ENCODE data around the gene TIMM21.
A peak's percentile ranks its signal among the peaks of the same experiment; 100 is the strongest.

Gene TIMM21, protein sequence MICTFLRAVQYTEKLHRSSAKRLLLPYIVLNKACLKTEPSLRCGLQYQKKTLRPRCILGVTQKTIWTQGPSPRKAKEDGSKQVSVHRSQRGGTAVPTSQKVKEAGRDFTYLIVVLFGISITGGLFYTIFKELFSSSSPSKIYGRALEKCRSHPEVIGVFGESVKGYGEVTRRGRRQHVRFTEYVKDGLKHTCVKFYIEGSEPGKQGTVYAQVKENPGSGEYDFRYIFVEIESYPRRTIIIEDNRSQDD

GRCh38 chr18:74147779-74148542 lies at the start of gene TIMM21, which contains the start of gene FBXO15:
TSS of gene TIMM21 (plus strand) at chr18:74148523. CDS start at chr18:74148809, 286 bp downstream.
TSS of gene FBXO15 (minus strand) at chr18:74147834. CDS start at chr18:74147785, 49 bp downstream.
- H3K4me3 ChIP-seq (ENCODE audit: low read length), result peak within 1 kb of the TSS; percentile 93
- TF ChIP-seq, protein P1, sequence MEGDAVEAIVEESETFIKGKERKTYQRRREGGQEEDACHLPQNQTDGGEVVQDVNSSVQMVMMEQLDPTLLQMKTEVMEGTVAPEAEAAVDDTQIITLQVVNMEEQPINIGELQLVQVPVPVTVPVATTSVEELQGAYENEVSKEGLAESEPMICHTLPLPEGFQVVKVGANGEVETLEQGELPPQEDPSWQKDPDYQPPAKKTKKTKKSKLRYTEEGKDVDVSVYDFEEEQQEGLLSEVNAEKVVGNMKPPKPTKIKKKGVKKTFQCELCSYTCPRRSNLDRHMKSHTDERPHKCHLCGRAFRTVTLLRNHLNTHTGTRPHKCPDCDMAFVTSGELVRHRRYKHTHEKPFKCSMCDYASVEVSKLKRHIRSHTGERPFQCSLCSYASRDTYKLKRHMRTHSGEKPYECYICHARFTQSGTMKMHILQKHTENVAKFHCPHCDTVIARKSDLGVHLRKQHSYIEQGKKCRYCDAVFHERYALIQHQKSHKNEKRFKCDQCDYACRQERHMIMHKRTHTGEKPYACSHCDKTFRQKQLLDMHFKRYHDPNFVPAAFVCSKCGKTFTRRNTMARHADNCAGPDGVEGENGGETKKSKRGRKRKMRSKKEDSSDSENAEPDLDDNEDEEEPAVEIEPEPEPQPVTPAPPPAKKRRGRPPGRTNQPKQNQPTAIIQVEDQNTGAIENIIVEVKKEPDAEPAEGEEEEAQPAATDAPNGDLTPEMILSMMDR (IDR thresholded peaks at IDR 0.05; ENCODE audit: insufficient read depth, low read depth, low read length, missing control alignments), result no peak
- DNase-seq (ENCODE audit: low read depth), result peak; percentile 98

DNA sequence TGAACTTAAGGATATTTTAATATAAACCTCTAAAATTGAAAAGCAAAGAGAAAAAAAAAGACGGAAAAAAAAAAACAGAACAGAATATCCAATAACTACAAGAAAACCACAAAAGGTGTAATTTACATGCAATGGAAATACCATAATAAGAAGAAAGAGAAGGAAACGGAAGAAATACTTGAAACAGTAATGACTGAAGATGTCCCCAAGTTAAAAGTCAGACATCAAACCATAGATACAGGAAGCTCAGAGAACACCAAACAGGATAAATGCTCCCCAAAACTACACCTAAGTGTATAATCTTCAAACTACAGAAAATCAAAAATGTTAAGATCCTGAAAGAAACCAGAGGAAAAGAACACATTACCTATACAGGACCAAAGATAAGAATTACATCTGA lies 39.9 kb upstream of the TIMM21 start:
- no peak overlapping the region for H3K4me3 ChIP-seq (ENCODE audit: low read length)
- no peak for DNase-seq (ENCODE audit: low read depth)
- TF ChIP-seq, protein P1 (IDR thresholded peaks at IDR 0.05; ENCODE audit: insufficient read depth, low read depth, low read length, missing control alignments), result no peak

DNA sequence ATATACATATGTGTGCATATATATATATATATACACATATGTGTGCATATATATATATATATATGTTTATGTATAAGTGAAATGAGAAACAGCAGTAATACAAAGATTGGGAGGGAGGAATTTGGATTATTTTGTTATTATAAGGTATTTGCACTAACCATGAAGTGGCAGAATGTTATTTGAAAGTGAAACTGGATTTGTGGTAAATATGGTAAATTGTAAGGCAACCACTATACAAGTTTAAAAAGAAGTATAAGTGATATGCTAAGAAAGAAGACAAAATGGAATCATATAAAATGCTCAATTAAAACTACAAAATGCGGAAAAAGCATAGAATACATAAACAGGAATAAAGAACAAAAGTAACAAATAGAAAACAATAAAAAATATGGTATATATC lies 38.2 kb upstream of the TIMM21 start:
- TF ChIP-seq, protein P1 (IDR thresholded peaks at IDR 0.05; ENCODE audit: insufficient read depth, low read depth, low read length, missing control alignments), result no peak
- no peak overlapping the region for H3K4me3 ChIP-seq (ENCODE audit: low read length)
- DNase-seq (ENCODE audit: low read depth), result no peak

GRCh38 chr18:74110976-74111375 lies 37.3 kb upstream of the TIMM21 start:
- no peak overlapping the region for H3K4me3 ChIP-seq (ENCODE audit: low read length)
- no peak for DNase-seq (ENCODE audit: low read depth)
- TF ChIP-seq, protein P1 (IDR thresholded peaks at IDR 0.05; ENCODE audit: insufficient read depth, low read depth, low read length, missing control alignments), result no peak

- H3K4me3 ChIP-seq (ENCODE audit: low read length), result no peak overlapping the region
- no peak for DNase-seq (ENCODE audit: low read depth)
- TF ChIP-seq, protein P1 (IDR thresholded peaks at IDR 0.05; ENCODE audit: insufficient read depth, low read depth, low read length, missing control alignments), result no peak
These were observed 34.6 kb upstream of the TIMM21 start for GRCh38 chr18:74113711-74114110.

DNA sequence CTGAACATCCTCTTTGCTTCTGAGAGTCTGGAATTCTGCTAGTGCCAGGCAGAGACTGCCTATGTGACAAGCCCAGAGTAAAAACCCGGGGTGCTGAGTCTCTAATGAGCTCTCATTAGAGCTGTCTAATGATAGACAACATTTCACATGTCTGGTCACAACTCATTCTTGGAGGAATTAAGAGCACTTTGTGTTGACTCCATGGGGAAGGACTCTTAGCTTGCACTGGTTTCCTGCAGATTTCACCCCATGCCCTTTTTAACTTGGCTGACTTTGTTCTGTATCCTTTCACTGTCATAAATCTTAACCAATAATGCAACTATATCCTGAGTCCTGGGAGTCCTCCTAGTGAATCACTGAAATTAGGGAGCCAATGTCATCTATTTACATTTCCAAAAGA lies 34.2 kb upstream of the TIMM21 start:
- no peak overlapping the region for H3K4me3 ChIP-seq (ENCODE audit: low read length)
- TF ChIP-seq, protein P1 (IDR thresholded peaks at IDR 0.05; ENCODE audit: insufficient read depth, low read depth, low read length, missing control alignments), result no peak
- DNase-seq (ENCODE audit: low read depth), result no peak
